Fibroblast of peridontal ligament (primary cell): Measurements from ENCODE around the gene HAPSTR1.
"Not testable (repeated sequence)": the region's sequence is repeated elsewhere in the genome, so short reads cannot be mapped to it uniquely, and the experiment has no call there.

Experiments used
- DNase-seq: peaks from one replicate; pipeline ENCODE4 v3.0.0-alpha.2; 2010; ENCODE audit errors: extremely low read depth

The HAPSTR1 gene

GRCh38 chr16:9090960-9091866 is at the start of gene HAPSTR1:
Gene HAPSTR1 (plus strand): TSS chr16:9091644. CDS start chr16:9092045, 401 bp downstream.
- peak; percentile 100 for DNase-seq

GRCh38 chr16:9042533-9042932 is 48.9 kb upstream of the HAPSTR1 start:
- DNase-seq, result no peak

GRCh38 chr16:9042964-9043680 is 48.3 kb upstream of the HAPSTR1 start:
- DNase-seq, result peak; percentile 80

GRCh38 chr16:9045562-9045961 is 45.9 kb upstream of the HAPSTR1 start:
- DNase-seq, result not testable (repeated sequence)

GRCh38 chr16:9046667-9047055 is 44.8 kb upstream of the HAPSTR1 start:
- no peak for DNase-seq

GRCh38 chr16:9047689-9048301 is 43.6 kb upstream of the HAPSTR1 start:
- peak; percentile 100 for DNase-seq

- DNase-seq, result no peak
These were observed 43.1 kb upstream of the HAPSTR1 start for GRCh38 chr16:9048302-9048700.

- peak; percentile 86 for DNase-seq
These were observed 42.2 kb upstream of the HAPSTR1 start for GRCh38 chr16:9049241-9049640.

- no peak for DNase-seq
These were observed 41.2 kb upstream of the HAPSTR1 start for GRCh38 chr16:9050102-9050830.

- DNase-seq, result peak; percentile 48
These were observed 38.3 kb upstream of the HAPSTR1 start for GRCh38 chr16:9053006-9053601.

- DNase-seq, result no peak
These were observed 37.0 kb upstream of the HAPSTR1 start for GRCh38 chr16:9054460-9054859.

- DNase-seq, result no peak
These were observed 36.3 kb upstream of the HAPSTR1 start for GRCh38 chr16:9055115-9055514.

- DNase-seq, result no peak
These were observed 35.8 kb upstream of the HAPSTR1 start for GRCh38 chr16:9055661-9056060.

- DNase-seq, result no peak
These were observed 35.4 kb upstream of the HAPSTR1 start for GRCh38 chr16:9056061-9056460.

GRCh38 chr16:9058211-9058610 is 33.2 kb upstream of the HAPSTR1 start:
- DNase-seq, result no peak

GRCh38 chr16:9060225-9060624 is 31.2 kb upstream of the HAPSTR1 start:
- DNase-seq, result peak; percentile 23

- DNase-seq, result peak; percentile 69
These were observed 30.1 kb upstream of the HAPSTR1 start for GRCh38 chr16:9061358-9061813.

GRCh38 chr16:9062301-9062700 is 29.1 kb upstream of the HAPSTR1 start:
- no peak for DNase-seq

- DNase-seq, result no peak
These were observed 26.4 kb upstream of the HAPSTR1 start for GRCh38 chr16:9065077-9065476.

GRCh38 chr16:9068886-9069285 is 22.6 kb upstream of the HAPSTR1 start:
- DNase-seq, result no peak

GRCh38 chr16:9070254-9070653 is 21.2 kb upstream of the HAPSTR1 start:
- no peak for DNase-seq
